ENCODE results near the gene GNPTG.

GNPTG gene

GRCh38 chr16:1351582-1352362 lies at the start of gene GNPTG, which contains the start of gene TSR3:
GNPTG (plus strand) TSS chr16:1351931; CDS start chr16:1351966, 35 bp downstream.
TSR3 (minus strand) TSS chr16:1351878; CDS start chr16:1351804, 74 bp downstream.
- DNase-seq = peak; percentile 88 to 90

- DNase-seq = no peak
Observed at GRCh38 chr16:1305823-1306222, 45.9 kb upstream of the GNPTG start.

- DNase-seq = no peak
Observed at GRCh38 chr16:1306334-1306733, 45.4 kb upstream of the GNPTG start.

- no peak for DNase-seq
Observed at GRCh38 chr16:1308036-1308976, 43.4 kb upstream of the GNPTG start.

GRCh38 chr16:1308977-1309885 lies 42.5 kb upstream of the GNPTG start, which contains the start of gene UBE2I:
UBE2I (plus strand) TSS chr16:1309636; CDS start chr16:1314031, 4,395 bp downstream.
- DNase-seq = peak; percentile 100

GRCh38 chr16:1309888-1310831 lies 41.6 kb upstream of the GNPTG start:
- DNase-seq = peak; percentile 69 to 76

- DNase-seq = no peak
Observed at GRCh38 chr16:1310832-1311200, 40.9 kb upstream of the GNPTG start.

DNA sequence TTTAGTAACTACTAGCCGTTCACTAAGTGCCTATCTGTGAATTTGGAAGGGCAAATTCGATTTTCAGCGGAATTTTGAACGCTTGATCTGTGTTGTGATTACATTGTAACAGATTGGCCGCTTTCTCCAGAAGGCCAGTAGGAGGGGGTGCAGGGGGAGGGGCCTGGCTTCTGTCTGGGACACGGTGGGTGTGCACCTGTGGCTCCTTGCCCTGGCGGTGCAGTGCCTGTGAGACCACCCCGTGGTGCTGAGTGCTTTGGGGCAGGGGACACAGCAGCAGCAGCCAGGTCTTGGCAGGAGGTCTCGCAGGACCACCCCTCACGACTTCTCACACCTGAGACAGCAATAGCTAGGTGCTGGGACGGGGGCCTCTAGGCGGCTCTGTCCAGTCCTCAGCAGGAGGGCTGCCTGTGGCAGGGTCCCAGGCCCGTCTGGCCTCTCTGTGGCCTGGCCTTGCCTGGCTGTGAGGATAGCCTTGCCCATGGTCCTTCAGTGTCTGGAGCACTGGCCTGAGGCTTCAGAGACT lies 40.5 kb upstream of the GNPTG start:
- no peak for DNase-seq

GRCh38 chr16:1311738-1312466 lies 39.8 kb upstream of the GNPTG start:
- no peak for DNase-seq

- DNase-seq = no peak
Observed at GRCh38 chr16:1312467-1312816, 39.3 kb upstream of the GNPTG start.

DNA sequence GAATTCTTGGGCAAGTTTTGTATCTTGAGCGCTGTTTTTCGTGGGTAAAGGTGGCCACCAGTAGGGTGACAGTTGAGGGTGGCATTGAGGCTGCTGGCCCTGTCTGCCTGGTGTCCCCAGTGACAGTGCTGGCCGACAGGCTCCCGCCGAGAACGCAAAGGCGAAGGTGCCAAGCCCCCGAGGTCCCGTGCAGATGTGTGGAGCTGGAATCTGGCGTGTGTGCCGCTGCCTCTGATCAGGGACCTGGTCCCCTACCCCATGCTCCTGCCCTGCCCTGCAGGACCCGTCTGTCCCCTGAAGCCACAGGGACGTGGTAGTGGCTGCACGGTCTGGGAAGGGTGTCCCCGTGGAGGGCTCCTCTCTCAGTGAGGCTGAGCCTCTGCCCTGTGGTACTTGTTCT lies 38.8 kb upstream of the GNPTG start:
- DNase-seq = no peak

GRCh38 chr16:1313721-1314369 lies 37.9 kb upstream of the GNPTG start:
- no peak for DNase-seq

GRCh38 chr16:1314399-1315068 lies 37.2 kb upstream of the GNPTG start:
- DNase-seq = no peak

GRCh38 chr16:1315081-1316032 lies 36.4 kb upstream of the GNPTG start:
- no peak for DNase-seq

DNA sequence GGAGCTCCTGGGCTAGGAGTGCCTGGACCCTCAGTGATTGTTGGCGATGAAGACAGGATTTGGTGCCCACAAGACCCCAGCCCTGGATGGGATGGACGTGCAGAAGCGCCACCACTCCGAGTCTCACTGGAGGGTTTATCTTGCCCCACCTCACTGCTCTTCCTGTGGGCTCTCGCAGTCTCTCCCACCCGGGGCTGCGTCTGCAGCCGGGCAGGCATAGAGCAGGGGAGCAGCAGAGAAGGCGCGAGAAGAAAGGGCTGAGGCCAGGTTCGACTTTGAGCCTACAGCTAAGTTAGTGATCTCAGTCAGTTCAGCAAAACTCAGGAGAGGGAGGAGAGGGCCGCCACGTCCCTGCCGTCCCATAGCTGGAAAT lies 35.7 kb upstream of the GNPTG start:
- DNase-seq = no peak

GRCh38 chr16:1317479-1318267 lies 34.1 kb upstream of the GNPTG start:
- DNase-seq = no peak

- DNase-seq = no peak
Observed at GRCh38 chr16:1318268-1318545, 33.5 kb upstream of the GNPTG start.

- no peak for DNase-seq
Observed at GRCh38 chr16:1319041-1319440, 32.7 kb upstream of the GNPTG start.
